ENCODE measurements around the gene CREB3L2. TPM values are rescaled to one million over a fixed set of nuclear protein-coding genes. Genes with fewer than 3 reads are reported as not detected.

CREB3L2 gene
- total RNA-seq, 2 donors from 2014 or later = 45.8 to 46.0 TPM

- DNase-seq = no peak
- peak overlapping the region; percentile 15 for H3K27ac ChIP-seq
- intact Hi-C loops (cut with DNase I) = no loop called here
- H3K4me1 ChIP-seq = peaks cover 13% of the 10 kb centered on the region
- H3K27me3 ChIP-seq = no peaks in the 10 kb centered on the region
- TF ChIP-seq, protein P1, sequence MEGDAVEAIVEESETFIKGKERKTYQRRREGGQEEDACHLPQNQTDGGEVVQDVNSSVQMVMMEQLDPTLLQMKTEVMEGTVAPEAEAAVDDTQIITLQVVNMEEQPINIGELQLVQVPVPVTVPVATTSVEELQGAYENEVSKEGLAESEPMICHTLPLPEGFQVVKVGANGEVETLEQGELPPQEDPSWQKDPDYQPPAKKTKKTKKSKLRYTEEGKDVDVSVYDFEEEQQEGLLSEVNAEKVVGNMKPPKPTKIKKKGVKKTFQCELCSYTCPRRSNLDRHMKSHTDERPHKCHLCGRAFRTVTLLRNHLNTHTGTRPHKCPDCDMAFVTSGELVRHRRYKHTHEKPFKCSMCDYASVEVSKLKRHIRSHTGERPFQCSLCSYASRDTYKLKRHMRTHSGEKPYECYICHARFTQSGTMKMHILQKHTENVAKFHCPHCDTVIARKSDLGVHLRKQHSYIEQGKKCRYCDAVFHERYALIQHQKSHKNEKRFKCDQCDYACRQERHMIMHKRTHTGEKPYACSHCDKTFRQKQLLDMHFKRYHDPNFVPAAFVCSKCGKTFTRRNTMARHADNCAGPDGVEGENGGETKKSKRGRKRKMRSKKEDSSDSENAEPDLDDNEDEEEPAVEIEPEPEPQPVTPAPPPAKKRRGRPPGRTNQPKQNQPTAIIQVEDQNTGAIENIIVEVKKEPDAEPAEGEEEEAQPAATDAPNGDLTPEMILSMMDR (IDR thresholded peaks at IDR 0.05) = no peak
- no peak overlapping the region for H3K4me3 ChIP-seq
- no peaks in the 10 kb centered on the region for H3K9me3 ChIP-seq
- H3K9ac ChIP-seq (ENCODE audit: low read depth in 2 of 2, low read length in 2 of 2) = no peak overlapping the region
- H3K36me3 ChIP-seq = no peaks in the 10 kb centered on the region
Measured at GRCh38 chr7:137942484-137943115, 59.3 kb downstream of the CREB3L2 start.

DNA sequence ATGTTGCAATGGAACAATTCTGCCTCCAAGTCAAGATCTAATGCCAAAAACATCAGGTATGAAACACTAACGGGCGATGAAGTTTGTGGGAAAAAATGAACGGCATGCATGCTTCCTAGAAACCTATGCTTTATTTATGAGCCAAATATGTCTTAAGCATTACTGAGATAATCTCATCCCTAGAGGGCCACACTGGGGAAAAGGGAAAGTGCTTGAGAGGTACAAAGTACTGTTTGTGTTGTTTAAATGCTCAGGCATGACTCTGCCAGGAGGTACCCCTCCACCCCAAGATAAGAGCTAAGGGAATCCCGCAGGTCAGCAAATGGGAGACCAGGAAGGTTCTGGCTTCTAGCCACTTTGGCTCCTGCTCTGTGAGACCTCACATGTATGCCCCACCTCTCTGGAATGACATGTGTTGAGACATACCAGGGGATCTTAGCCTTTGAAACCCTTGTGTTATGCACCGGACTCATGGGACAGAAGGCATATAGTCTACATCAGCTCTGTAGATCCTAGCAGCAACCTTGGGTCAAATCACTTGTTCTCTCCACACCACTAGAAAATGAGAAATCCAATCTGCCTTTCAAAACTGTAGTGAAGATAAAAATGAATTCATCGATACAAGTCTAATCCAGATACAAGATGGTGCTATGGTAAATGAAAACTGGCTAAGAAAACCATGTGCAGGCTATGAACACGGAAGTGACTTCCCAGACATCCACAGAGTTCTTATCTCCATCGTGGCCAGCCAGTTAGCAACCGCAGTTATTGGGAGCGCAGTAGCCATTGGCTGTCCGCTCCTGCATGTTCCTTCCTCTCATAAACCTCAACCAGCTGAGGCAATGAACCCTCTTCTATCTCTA lies 61.0 kb downstream of the CREB3L2 start:
- DNase-seq = peak; percentile 55
- Histone ChIP-seq H3K9ac (ENCODE audit: low read depth in 2 of 2, low read length in 2 of 2) (no peak overlapping the region), H3K27ac (no peak overlapping the region), H3K4me1 (peaks cover 26% of the 10 kb centered on the region), H3K27me3 (no peaks in the 10 kb centered on the region), H3K36me3 (no peaks in the 10 kb centered on the region), H3K9me3 (no peaks in the 10 kb centered on the region), H3K4me3 (no peak overlapping the region)
- intact Hi-C loops (cut with DNase I) = no loop called here
- TF ChIP-seq, protein P1 (IDR thresholded peaks at IDR 0.05) = no peak

DNA sequence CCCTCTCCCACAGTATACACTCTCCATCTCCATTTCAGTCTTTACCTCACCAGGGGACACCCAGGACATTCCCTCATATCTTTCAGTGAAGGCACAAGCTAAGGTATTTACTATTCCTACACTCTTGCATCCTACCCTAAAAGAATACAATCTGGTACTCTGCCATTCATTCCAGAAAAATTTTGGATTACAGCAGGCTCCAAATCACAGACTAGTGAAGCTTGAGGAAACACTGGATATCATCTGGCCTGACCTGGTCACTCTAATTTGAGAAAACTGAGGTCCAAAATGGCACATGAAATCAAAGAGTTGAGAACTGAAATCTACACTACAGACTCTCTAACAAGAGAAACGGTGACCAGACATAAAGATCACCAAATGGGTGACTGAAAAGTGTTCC lies 61.7 kb downstream of the CREB3L2 start:
- Histone ChIP-seq H3K9me3 (no peaks in the 10 kb centered on the region), H3K9ac (ENCODE audit: low read depth in 2 of 2, low read length in 2 of 2) (no peak overlapping the region), H3K36me3 (no peaks in the 10 kb centered on the region), H3K27me3 (no peaks in the 10 kb centered on the region), H3K4me1 (peaks cover 26% of the 10 kb centered on the region), H3K27ac (no peak overlapping the region), H3K4me3 (no peak overlapping the region)
- no peak for DNase-seq
- TF ChIP-seq, protein P1 (IDR thresholded peaks at IDR 0.05) = no peak
- intact Hi-C loops (cut with DNase I) = no loop called here

- no peaks in the 10 kb centered on the region for H3K27me3 ChIP-seq
- TF ChIP-seq, protein P1 (IDR thresholded peaks at IDR 0.05) = no peak
- no peaks in the 10 kb centered on the region for H3K9me3 ChIP-seq
- peak overlapping the region in 1 of 2 donors; percentile 38 for H3K9ac ChIP-seq (ENCODE audit: low read depth in 2 of 2, low read length in 2 of 2)
- H3K4me3 ChIP-seq = no peak overlapping the region
- no peaks in the 10 kb centered on the region for H3K36me3 ChIP-seq
- intact Hi-C loops (cut with DNase I) = no loop called here
- peak overlapping the region; percentile 68 for H3K27ac ChIP-seq
- DNase-seq = no peak
- H3K4me1 ChIP-seq = peaks cover 27% of the 10 kb centered on the region
Measured at GRCh38 chr7:137937202-137937560, 64.7 kb downstream of the CREB3L2 start.

DNA sequence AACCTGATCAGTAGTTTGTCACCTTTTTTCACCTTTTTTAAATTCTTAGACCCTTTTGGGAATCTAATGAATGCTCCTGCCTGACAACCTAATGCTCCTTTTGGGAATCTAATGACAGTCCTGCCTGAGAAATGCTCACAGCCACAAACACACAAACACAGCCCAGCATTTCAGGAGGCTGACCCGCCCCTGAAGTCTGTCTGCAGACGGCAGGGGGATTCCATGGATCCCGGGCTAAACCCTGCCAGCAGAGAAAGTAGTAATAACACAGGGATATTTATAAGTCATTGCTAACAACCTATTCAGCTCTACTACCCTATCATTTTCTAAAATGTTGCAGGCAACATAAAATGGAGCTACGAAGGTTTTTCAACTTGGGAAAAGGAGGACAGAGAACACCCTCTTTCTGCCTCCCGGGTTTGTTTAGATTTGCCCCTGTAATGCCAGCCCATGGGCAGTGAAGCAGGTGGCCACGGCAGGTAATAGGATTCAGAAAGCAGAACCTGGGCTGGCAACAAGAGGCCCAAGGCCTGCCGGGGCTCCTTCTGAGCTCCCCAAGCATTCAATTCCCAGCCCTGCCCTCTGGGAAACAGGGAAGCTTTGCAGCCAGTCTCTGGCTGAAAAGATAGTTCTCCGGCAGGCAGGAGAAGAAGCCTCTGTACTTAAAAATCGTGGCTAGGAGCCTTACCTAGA lies 65.2 kb downstream of the CREB3L2 start:
- Histone ChIP-seq H3K9me3 (no peaks in the 10 kb centered on the region), H3K4me1 (peaks cover 28% of the 10 kb centered on the region), H3K27me3 (no peaks in the 10 kb centered on the region), H3K4me3 (no peak overlapping the region), H3K9ac (ENCODE audit: low read depth in 2 of 2, low read length in 2 of 2) (peak overlapping the region in 1 of 2 donors; percentile 38), H3K27ac (peak overlapping the region; percentile 68), H3K36me3 (no peaks in the 10 kb centered on the region)
- no peak for DNase-seq
- intact Hi-C loops (cut with DNase I) = no loop called here
- TF ChIP-seq, protein P1 (IDR thresholded peaks at IDR 0.05) = no peak

Measured in colonic mucosa (tissue), 4 donors.